ENCODE measurements around the gene KBTBD12. TPM values are rescaled to one million over a fixed set of nuclear protein-coding genes. Genes with fewer than 3 reads are reported as not detected.

KBTBD12 gene
- total and polyA plus RNA-seq, 10 of the 15 experiments (the other 5 are each of a cell fraction or from before 2014, with no cell fraction given) = 0.01 to 0.11 TPM; not detected in 8

DNA sequence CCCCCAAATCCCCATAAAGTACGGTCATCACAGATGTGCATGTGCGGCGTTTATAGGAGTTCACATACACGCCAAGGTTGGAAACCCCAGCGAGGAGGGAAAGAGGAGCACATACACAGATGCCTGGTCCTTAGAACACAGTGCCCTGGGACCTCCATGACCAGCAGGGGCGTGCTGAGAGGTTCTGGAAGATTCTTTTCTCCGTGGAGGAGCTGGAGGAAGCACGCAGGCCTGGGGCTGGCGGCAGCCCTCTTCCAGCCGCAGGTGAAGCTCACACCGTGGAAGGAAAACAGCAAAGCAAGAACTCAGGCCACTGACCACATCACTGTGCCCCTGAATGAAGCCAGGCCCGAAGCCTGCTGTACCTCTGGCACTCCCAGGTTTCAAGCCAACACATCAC lies 76.2 kb downstream of the KBTBD12 start:
- WGBS (ENCODE audit: insufficient coverage, insufficient replicate concordance, low lambda C conversion rate, missing lambda C conversion rate) = 51% methylated on average over 11 of the region's 12 CpGs
- H3K4me1 ChIP-seq (ENCODE audit: control insufficient read depth, insufficient read depth, low read length) = no peaks in the 10 kb centered on the region
- SMC1A ChIA-PET (ENCODE audit: uncharacterized antibody, unreplicated experiment) = no interaction called here
- RAD21 ChIA-PET (ENCODE audit: unreplicated experiment) = no interaction called here
- H3K27me3 ChIP-seq (replicated peaks in 1 of 2; ENCODE audit: control insufficient read depth in 2 of 2, insufficient read depth in 2 of 2, low read length in 1 of 2) = no peaks in the 10 kb centered on the region; a peak in 1 of 4 replicates
- no peak overlapping the region for H3K9ac ChIP-seq (ENCODE audit: control insufficient read depth, insufficient read depth, low read length)
- no peaks in the 10 kb centered on the region for H4K20me1 ChIP-seq (ENCODE audit: control insufficient read depth, insufficient read depth)
- ATAC-seq = no peak
- no peak overlapping the region for H3K27ac ChIP-seq (ENCODE audit: control insufficient read depth, insufficient read depth)
- DNase-seq (ENCODE audit: low read depth, low spot score) = no peak
- POLR2A ChIA-PET = no interaction called here
- H3K4me3 ChIP-seq = no peak overlapping the region
- TF ChIP-seq RCOR1 (conservative IDR thresholded peaks at IDR 0.05; ENCODE audit: low read depth, low read length) = no peak
- BruUV-seq (replicated peaks) = no TSS peak
- H3K79me2 ChIP-seq (ENCODE audit: control insufficient read depth, insufficient read depth, low read length) = no peaks in the 10 kb centered on the region
- no peak overlapping the region for H2AFZ ChIP-seq (ENCODE audit: control insufficient read depth, low read depth, low read length)
- in situ Hi-C loops (cut with MboI) (no loop called here), intact Hi-C loops (cut with micrococcal nuclease; ENCODE audit: unreplicated experiment) (no loop called here)
- no peak for FAIRE-seq
- H3K9me3 ChIP-seq (replicated peaks; ENCODE audit: control insufficient read depth, insufficient read depth, low read length) = no peaks in the 10 kb centered on the region; the same call in 2 of the 3 replicates
- H3K36me3 ChIP-seq (ENCODE audit: control insufficient read depth in 2 of 2, insufficient read depth in 2 of 2, low read length in 1 of 2) = no peaks in the 10 kb centered on the region
- CTCF ChIA-PET = no interaction called here
- H3K4me2 ChIP-seq (ENCODE audit: control insufficient read depth, insufficient read depth) = no peak overlapping the region

DNA sequence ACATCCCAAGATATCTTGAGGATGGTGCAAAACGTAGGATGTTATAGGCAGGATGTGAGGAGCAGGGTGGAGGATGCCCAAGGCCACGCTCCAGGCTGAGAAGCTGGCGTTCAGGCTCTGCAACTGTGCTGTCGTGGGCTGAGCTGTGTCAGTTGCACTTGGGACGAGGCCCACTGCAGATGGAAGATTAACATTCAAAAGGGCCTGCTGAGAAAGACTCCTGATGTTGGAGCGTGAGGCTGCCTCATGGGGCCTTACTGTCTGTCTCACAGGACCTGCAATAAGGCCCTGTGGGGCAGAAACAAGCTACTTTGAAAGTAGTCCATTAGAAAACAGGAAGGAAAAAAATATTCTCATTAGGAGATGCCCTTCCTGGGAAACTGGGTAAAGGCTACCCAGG lies 76.6 kb downstream of the KBTBD12 start:
- no peak for ATAC-seq
- Histone ChIP-seq H2AFZ (ENCODE audit: control insufficient read depth, low read depth, low read length) (no peak overlapping the region), H3K27ac (ENCODE audit: control insufficient read depth, insufficient read depth) (no peak overlapping the region), H3K4me1 (ENCODE audit: control insufficient read depth, insufficient read depth, low read length) (no peaks in the 10 kb centered on the region), H3K4me2 (ENCODE audit: control insufficient read depth, insufficient read depth) (no peak overlapping the region), H4K20me1 (ENCODE audit: control insufficient read depth, insufficient read depth) (no peaks in the 10 kb centered on the region), H3K79me2 (ENCODE audit: control insufficient read depth, insufficient read depth, low read length) (no peaks in the 10 kb centered on the region), H3K9ac (ENCODE audit: control insufficient read depth, insufficient read depth, low read length) (no peak overlapping the region), H3K9me3 (replicated peaks; ENCODE audit: control insufficient read depth, insufficient read depth, low read length) (no peaks in the 10 kb centered on the region; the same call in 2 of the 3 replicates), H3K27me3 (replicated peaks in 1 of 2; ENCODE audit: control insufficient read depth in 2 of 2, insufficient read depth in 2 of 2, low read length in 1 of 2) (no peaks in the 10 kb centered on the region; a peak in 1 of 4 replicates), H3K36me3 (ENCODE audit: control insufficient read depth in 2 of 2, insufficient read depth in 2 of 2, low read length in 1 of 2) (no peaks in the 10 kb centered on the region), H3K4me3 (no peak overlapping the region)
- intact Hi-C loops (cut with micrococcal nuclease; ENCODE audit: unreplicated experiment) = no loop called here
- no peak for DNase-seq (ENCODE audit: low read depth, low spot score)
- in situ Hi-C loops (cut with MboI) = no loop called here
- ChIA-PET CTCF (no interaction called here), RAD21 (ENCODE audit: unreplicated experiment) (no interaction called here), POLR2A (no interaction called here), SMC1A (ENCODE audit: uncharacterized antibody, unreplicated experiment) (no interaction called here)
- no TSS peak for BruUV-seq (replicated peaks)
- 27% methylated on average over 6 of the region's 6 CpGs for WGBS (ENCODE audit: insufficient coverage, insufficient replicate concordance, low lambda C conversion rate, missing lambda C conversion rate)
- no peak for FAIRE-seq
- TF ChIP-seq SMARCA5 (IDR thresholded peaks at IDR 0.05) (no peak), PML (IDR thresholded peaks at IDR 0.05; ENCODE audit: low read length) (no peak), FOXM1 (IDR thresholded peaks at IDR 0.05; ENCODE audit: low read depth, low read length) (no peak), CBX5 (IDR thresholded peaks at IDR 0.05; ENCODE audit: low read depth) (no peak), POLR2AphosphoS5 (IDR thresholded peaks at IDR 0.05; ENCODE audit: low read length) (no peak), SUPT20H (IDR thresholded peaks at IDR 0.05; ENCODE audit: borderline replicate concordance, control insufficient read depth, low read depth, low read length) (no peak), ZNF207 (IDR thresholded peaks at IDR 0.05; ENCODE audit: borderline replicate concordance) (no peak), CREM (IDR thresholded peaks at IDR 0.05; ENCODE audit: low read depth) (no peak), RBBP5 (conservative IDR thresholded peaks at IDR 0.05) (no peak), RFX5 (IDR thresholded peaks at IDR 0.05; ENCODE audit: low read depth, low read length) (no peak)
- TF ChIP-seq, protein P1, sequence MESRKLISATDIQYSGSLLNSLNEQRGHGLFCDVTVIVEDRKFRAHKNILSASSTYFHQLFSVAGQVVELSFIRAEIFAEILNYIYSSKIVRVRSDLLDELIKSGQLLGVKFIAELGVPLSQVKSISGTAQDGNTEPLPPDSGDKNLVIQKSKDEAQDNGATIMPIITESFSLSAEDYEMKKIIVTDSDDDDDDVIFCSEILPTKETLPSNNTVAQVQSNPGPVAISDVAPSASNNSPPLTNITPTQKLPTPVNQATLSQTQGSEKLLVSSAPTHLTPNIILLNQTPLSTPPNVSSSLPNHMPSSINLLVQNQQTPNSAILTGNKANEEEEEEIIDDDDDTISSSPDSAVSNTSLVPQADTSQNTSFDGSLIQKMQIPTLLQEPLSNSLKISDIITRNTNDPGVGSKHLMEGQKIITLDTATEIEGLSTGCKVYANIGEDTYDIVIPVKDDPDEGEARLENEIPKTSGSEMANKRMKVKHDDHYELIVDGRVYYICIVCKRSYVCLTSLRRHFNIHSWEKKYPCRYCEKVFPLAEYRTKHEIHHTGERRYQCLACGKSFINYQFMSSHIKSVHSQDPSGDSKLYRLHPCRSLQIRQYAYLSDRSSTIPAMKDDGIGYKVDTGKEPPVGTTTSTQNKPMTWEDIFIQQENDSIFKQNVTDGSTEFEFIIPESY (IDR thresholded peaks at IDR 0.05) = no peak
- TF ChIP-seq, protein P2, sequence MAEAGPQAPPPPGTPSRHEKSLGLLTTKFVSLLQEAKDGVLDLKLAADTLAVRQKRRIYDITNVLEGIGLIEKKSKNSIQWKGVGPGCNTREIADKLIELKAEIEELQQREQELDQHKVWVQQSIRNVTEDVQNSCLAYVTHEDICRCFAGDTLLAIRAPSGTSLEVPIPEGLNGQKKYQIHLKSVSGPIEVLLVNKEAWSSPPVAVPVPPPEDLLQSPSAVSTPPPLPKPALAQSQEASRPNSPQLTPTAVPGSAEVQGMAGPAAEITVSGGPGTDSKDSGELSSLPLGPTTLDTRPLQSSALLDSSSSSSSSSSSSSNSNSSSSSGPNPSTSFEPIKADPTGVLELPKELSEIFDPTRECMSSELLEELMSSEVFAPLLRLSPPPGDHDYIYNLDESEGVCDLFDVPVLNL (IDR thresholded peaks at IDR 0.05; ENCODE audit: low read depth, low read length) = no peak
- TF ChIP-seq, protein P3, sequence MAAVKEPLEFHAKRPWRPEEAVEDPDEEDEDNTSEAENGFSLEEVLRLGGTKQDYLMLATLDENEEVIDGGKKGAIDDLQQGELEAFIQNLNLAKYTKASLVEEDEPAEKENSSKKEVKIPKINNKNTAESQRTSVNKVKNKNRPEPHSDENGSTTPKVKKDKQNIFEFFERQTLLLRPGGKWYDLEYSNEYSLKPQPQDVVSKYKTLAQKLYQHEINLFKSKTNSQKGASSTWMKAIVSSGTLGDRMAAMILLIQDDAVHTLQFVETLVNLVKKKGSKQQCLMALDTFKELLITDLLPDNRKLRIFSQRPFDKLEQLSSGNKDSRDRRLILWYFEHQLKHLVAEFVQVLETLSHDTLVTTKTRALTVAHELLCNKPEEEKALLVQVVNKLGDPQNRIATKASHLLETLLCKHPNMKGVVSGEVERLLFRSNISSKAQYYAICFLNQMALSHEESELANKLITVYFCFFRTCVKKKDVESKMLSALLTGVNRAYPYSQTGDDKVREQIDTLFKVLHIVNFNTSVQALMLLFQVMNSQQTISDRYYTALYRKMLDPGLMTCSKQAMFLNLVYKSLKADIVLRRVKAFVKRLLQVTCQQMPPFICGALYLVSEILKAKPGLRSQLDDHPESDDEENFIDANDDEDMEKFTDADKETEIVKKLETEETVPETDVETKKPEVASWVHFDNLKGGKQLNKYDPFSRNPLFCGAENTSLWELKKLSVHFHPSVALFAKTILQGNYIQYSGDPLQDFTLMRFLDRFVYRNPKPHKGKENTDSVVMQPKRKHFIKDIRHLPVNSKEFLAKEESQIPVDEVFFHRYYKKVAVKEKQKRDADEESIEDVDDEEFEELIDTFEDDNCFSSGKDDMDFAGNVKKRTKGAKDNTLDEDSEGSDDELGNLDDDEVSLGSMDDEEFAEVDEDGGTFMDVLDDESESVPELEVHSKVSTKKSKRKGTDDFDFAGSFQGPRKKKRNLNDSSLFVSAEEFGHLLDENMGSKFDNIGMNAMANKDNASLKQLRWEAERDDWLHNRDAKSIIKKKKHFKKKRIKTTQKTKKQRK (IDR thresholded peaks at IDR 0.05; ENCODE audit: low read depth, low read length) = no peak

Data from GM12878 (cell line).